GM12878 (cell line): Measurements from ENCODE around the gene HELZ.

Experiments used
- ATF3 ChIP-seq: IDR thresholded peaks from 2 replicates; pipeline ENCODE4 v1.6.1; 2011; ENCODE audit warnings: low read depth, mild to moderate bottlenecking, low read length, moderate library complexity, borderline replicate concordance; ENCODE audit errors: extremely low read depth
- CTCF ChIP-seq, 3 experiments: IDR thresholded peaks in 2 of 3; conservative IDR thresholded peaks in 1 of 3; 2 replicates each; pipeline ENCODE4 v1.5.1; 2011; ENCODE audit warnings: low read depth in 3 of 3, low read length in 3 of 3, mild to moderate bottlenecking in 3 of 3, control low read depth in 2 of 3, moderate library complexity in 2 of 3, inconsistent platforms in 1 of 3, mixed read lengths in 1 of 3; ENCODE audit not compliant: control insufficient read depth in 2 of 3, insufficient read depth in 1 of 3; ENCODE audit errors: extremely low read depth in 1 of 3
- EGR1 ChIP-seq, 2 experiments: IDR thresholded peaks; 1 replicate in 1 of 2; 2 replicates in 1 of 2; pipeline ENCODE4 v1.6.1; 2011 to 2012; ENCODE audit warnings: low read depth in 2 of 2, low read length in 2 of 2, borderline replicate concordance in 1 of 2, mild to moderate bottlenecking in 1 of 2, moderate library complexity in 1 of 2
- EZH2 ChIP-seq: IDR thresholded peaks from 2 replicates; pipeline ENCODE4 v1.6.1; 2012; ENCODE audit warnings: low read depth, mild to moderate bottlenecking, control low read depth, inconsistent platforms, low read length, borderline replicate concordance; ENCODE audit not compliant: control insufficient read depth
- FOS ChIP-seq: IDR thresholded peaks from 3 replicates; pipeline ENCODE4 v1.6.1; 2011; ENCODE audit warnings: borderline replicate concordance; ENCODE audit not compliant: insufficient read length; ENCODE audit errors: extremely low read depth
- HDAC2 ChIP-seq: fragments of 200-600 bp; sonication (generic); IDR thresholded peaks from 2 replicates; pipeline ENCODE4 v1.6.1; 2017
- JUND ChIP-seq: IDR thresholded peaks from 2 replicates; pipeline ENCODE4 v1.6.1; 2012; ENCODE audit warnings: low read depth, mild to moderate bottlenecking, low read length, improper control_type of control experiment, moderate library complexity
- MXI1 ChIP-seq: fragments of 150-350 bp; IDR thresholded peaks from 2 replicates; pipeline ENCODE4 v1.6.1; 2011; ENCODE audit warnings: low read depth, mild to moderate bottlenecking, inconsistent platforms, low read length, improper control_type of control experiment
- NRF1 ChIP-seq: conservative IDR thresholded peaks from 2 replicates; pipeline ENCODE4 v1.6.1; 2011; ENCODE audit warnings: mild to moderate bottlenecking, low read depth, low read length, improper control_type of control experiment
- RFX5 ChIP-seq: IDR thresholded peaks from 2 replicates; pipeline ENCODE4 v1.6.1; 2011; ENCODE audit warnings: low read depth, low read length, improper control_type of control experiment
- TAF1 ChIP-seq: IDR thresholded peaks from 2 replicates; pipeline ENCODE4 v1.6.1; 2011; ENCODE audit warnings: mild to moderate bottlenecking, low read depth, low read length, borderline replicate concordance
- TCF12 ChIP-seq: IDR thresholded peaks from 2 replicates; pipeline ENCODE4 v1.6.1; 2011; ENCODE audit warnings: low read depth, mild to moderate bottlenecking, low read length
- TF ChIP-seq, protein P1 (sequence below): fragments of 450-650 bp; IDR thresholded peaks from 2 replicates; pipeline ENCODE4 v1.6.1; 2017; ENCODE audit warnings: mild to moderate bottlenecking, low read depth, inconsistent platforms; ENCODE audit not compliant: poor library complexity, severe bottlenecking

GRCh38 chr17:67044016-67044772 lies 200.8 kb downstream of the HELZ start, which contains the start of gene CACNG1:
- TF ChIP-seq EZH2 = no peak
- TF ChIP-seq NRF1 = no peak
- TF ChIP-seq TCF12 = no peak
- no peak for TF ChIP-seq ATF3
- no peak for TF ChIP-seq HDAC2
- TF ChIP-seq CTCF (IDR thresholded peaks at IDR 0.05 in 2 of 3, conservative IDR thresholded peaks at IDR 0.05 in 1 of 3; ENCODE audit: control insufficient read depth in 2 of 3, extremely low read depth in 1 of 3, insufficient read depth in 1 of 3, low read depth in 3 of 3, low read length in 3 of 3) = no peak
- TF ChIP-seq MXI1 = no peak
- no peak for TF ChIP-seq RFX5
- TF ChIP-seq TAF1 = no peak
- no peak for TF ChIP-seq FOS
- TF ChIP-seq JUND = no peak
- no peak for TF ChIP-seq EGR1 (IDR thresholded peaks at IDR 0.05; ENCODE audit: borderline replicate concordance in 1 of 2, low read depth in 2 of 2, low read length in 2 of 2)
- TF ChIP-seq, protein P1, sequence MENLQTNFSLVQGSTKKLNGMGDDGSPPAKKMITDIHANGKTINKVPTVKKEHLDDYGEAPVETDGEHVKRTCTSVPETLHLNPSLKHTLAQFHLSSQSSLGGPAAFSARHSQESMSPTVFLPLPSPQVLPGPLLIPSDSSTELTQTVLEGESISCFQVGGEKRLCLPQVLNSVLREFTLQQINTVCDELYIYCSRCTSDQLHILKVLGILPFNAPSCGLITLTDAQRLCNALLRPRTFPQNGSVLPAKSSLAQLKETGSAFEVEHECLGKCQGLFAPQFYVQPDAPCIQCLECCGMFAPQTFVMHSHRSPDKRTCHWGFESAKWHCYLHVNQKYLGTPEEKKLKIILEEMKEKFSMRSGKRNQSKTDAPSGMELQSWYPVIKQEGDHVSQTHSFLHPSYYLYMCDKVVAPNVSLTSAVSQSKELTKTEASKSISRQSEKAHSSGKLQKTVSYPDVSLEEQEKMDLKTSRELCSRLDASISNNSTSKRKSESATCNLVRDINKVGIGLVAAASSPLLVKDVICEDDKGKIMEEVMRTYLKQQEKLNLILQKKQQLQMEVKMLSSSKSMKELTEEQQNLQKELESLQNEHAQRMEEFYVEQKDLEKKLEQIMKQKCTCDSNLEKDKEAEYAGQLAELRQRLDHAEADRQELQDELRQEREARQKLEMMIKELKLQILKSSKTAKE = no peak
